Measurements from ENCODE around the gene TNFRSF6B. TPM values are rescaled to one million over a fixed set of nuclear protein-coding genes. Genes with fewer than 3 reads are reported as not detected.

Gene TNFRSF6B
- polyA plus RNA-seq, 2 of the 4 experiments (the other 2 are of a cell fraction), result 0.22 to 0.66 TPM

GRCh38 chr20:63688228-63689045, 8.0 kb upstream of the TNFRSF6B start:
- no peak overlapping the region for H3K4me3 ChIP-seq
- TF ChIP-seq RNF2 (IDR thresholded peaks at IDR 0.05; ENCODE audit: borderline replicate concordance, low read depth) (no peak), RAD21 (conservative IDR thresholded peaks at IDR 0.05 in 1 of 2, IDR thresholded peaks at IDR 0.05 in 1 of 2) (no peak), HMGXB4 (CRISPR knock-in tag; IDR thresholded peaks at IDR 0.05; ENCODE audit: borderline replicate concordance) (no peak), EHMT2 (IDR thresholded peaks at IDR 0.05; ENCODE audit: low read depth) (no peak), ZC3H11A (IDR thresholded peaks at IDR 0.05) (no peak), POLR2AphosphoS2 (conservative IDR thresholded peaks at IDR 0.05; ENCODE audit: low read length) (no peak; the same call in 1 of the 2 replicates), PBX3 (IDR thresholded peaks at IDR 0.05) (peak; percentile 46), KDM1A (IDR thresholded peaks at IDR 0.05; ENCODE audit: low read depth) (no peak)
- ChIA-PET CTCF (interaction anchor here (0.6 to 2.8 kb wide), 5 partner anchors 8 to 175 kb away, joined by 3 to 8 read pairs (median 6); partner anchors contain the start of genes PTK6 and RTEL1), POLR2A (interaction anchor here (0.6 to 0.9 kb wide), 2 partner anchors 10 to 150 kb away, joined by 3 to 5 read pairs; no protein-coding TSS in a partner anchor)
- FAIRE-seq (no peak), DNase-seq (ENCODE audit: low read depth in 1 of 2, low spot score in 1 of 2) (no peak), ATAC-seq (no peak)
- WGBS (ENCODE audit: missing lambda C conversion rate), result 93% methylated on average over 20 of the region's 31 CpGs
- no peaks in the 10 kb centered on the region for H3K9me3 ChIP-seq
- no peak overlapping the region for H3K4me2 ChIP-seq
- H3K27ac ChIP-seq, result peak overlapping the region in 1 of 2 experiments; percentile 83; a peak in 2 of 6 replicates
- H3K4me1 ChIP-seq, result peaks cover 36% of the 10 kb centered on the region

- H3K4me2 ChIP-seq, result no peak overlapping the region
- DNase-seq (ENCODE audit: low read depth in 1 of 2, low spot score in 1 of 2) (no peak), ATAC-seq (no peak), FAIRE-seq (no peak)
- no peaks in the 10 kb centered on the region for H3K9me3 ChIP-seq
- 93% methylated on average over 16 of the region's 44 CpGs for WGBS (ENCODE audit: missing lambda C conversion rate)
- peaks cover 35% of the 10 kb centered on the region for H3K4me1 ChIP-seq
- ChIA-PET POLR2A (no interaction called here), CTCF (interaction anchor here (0.6 to 2.8 kb wide), 5 partner anchors 9 to 174 kb away, joined by 3 to 8 read pairs (median 6); partner anchors contain the start of genes PTK6 and RTEL1)
- TF ChIP-seq POLR2A (IDR thresholded peaks at IDR 0.05; ENCODE audit: low read length) (0 out of 2 replicates have a peak, but pooled peaks have one; percentile 14), HEYL (CRISPR knock-in tag; IDR thresholded peaks at IDR 0.05) (no peak), HDAC2 (IDR thresholded peaks at IDR 0.05) (no peak), PHF8 (IDR thresholded peaks at IDR 0.05; ENCODE audit: borderline replicate concordance, low read depth) (no peak), RCOR1 (IDR thresholded peaks at IDR 0.05; ENCODE audit: low read depth, low read length) (no peak), GATA3 (IDR thresholded peaks at IDR 0.05; ENCODE audit: borderline replicate concordance) (no peak), ZC3H11A (IDR thresholded peaks at IDR 0.05) (no peak), JUNB (IDR thresholded peaks at IDR 0.05) (no peak), JUN (IDR thresholded peaks at IDR 0.05) (0 out of 5 replicates have a peak, but pooled peaks of 1 of the 2 experiments have one; percentile 28), HOXA7 (CRISPR knock-in tag; IDR thresholded peaks at IDR 0.05) (no peak), CBX2 (IDR thresholded peaks at IDR 0.05; ENCODE audit: borderline replicate concordance, low read depth) (no peak), MYC (IDR thresholded peaks at IDR 0.05; ENCODE audit: borderline replicate concordance, low read length) (no peak), EP300 (IDR thresholded peaks at IDR 0.05) (no peak)
- H3K27ac ChIP-seq, result 0 out of 6 replicates have a peak overlapping the region, but pooled peaks of 1 of the 2 experiments have one; percentile 83
- no peak overlapping the region for H3K4me3 ChIP-seq
Measured at GRCh38 chr20:63689046-63690002, 7.1 kb upstream of the TNFRSF6B start.
